Measurements from ENCODE around the gene RAD51B.

RAD51B gene

GRCh38 chr14:68460541-68460940 is 641.0 kb downstream of the RAD51B start:
- TF ChIP-seq JUND (IDR thresholded peaks at IDR 0.05; ENCODE audit: low read depth), result no peak
- DNase-seq (ENCODE audit: low read depth in 1 of 2, low spot score in 1 of 2), result no peak

DNA sequence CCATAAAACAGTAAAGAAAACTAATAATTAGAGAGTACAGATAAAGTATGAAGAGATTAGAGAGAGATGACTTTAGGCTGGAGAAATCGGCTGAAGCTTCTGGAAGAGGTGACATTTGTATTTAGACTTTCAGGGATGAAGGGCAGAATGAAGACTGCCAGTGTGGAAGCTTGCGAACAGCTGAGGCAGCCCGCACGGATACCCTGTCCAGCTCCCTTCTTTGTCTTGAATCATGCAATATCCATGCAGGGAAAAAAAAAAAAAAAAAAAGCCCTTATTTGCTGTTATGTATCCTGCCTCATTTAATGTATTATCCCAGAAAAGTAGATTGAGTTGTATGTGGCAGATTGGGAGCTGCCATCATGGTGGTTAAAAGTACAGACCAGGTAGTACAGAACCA is 641.5 kb downstream of the RAD51B start:
- no peak for TF ChIP-seq JUND (IDR thresholded peaks at IDR 0.05; ENCODE audit: low read depth)
- in situ Hi-C loops (cut with HindIII; ENCODE audit: low pct_unique_long_range_greater_than_20kb, low sequenced_read_pairs), result no loop called here
- DNase-seq (ENCODE audit: low read depth in 1 of 2, low spot score in 1 of 2), result no peak

More at GRCh38 chr14:68460541-68460940, 641.0 kb downstream of the RAD51B start:
- in situ Hi-C loops (cut with HindIII; ENCODE audit: low pct_unique_long_range_greater_than_20kb, low sequenced_read_pairs), result no loop called here

DNA sequence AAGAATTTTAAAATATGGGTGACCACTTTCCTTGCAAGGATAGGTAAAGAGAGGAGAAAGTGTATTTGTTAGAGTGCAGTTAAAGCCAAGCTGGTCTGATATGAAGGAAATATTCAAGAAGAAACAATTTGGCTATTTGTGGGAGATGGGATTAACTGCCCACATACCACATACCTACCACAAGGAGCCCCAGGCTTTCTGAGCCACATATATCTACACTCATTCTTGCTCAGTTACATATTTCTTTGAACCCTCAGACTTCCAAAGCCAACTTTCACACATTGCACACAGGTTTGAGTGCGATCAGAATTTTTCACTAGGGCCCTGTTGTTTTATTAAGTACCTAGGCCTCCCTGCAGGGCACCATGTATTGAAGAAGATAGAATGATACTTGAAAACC is 643.1 kb downstream of the RAD51B start:
- DNase-seq (ENCODE audit: low read depth in 1 of 2, low spot score in 1 of 2), result peak in 1 of 2 experiments; percentile 86
- in situ Hi-C loops (cut with HindIII; ENCODE audit: low pct_unique_long_range_greater_than_20kb, low sequenced_read_pairs), result no loop called here
- no peak for TF ChIP-seq JUND (IDR thresholded peaks at IDR 0.05; ENCODE audit: low read depth)

DNA sequence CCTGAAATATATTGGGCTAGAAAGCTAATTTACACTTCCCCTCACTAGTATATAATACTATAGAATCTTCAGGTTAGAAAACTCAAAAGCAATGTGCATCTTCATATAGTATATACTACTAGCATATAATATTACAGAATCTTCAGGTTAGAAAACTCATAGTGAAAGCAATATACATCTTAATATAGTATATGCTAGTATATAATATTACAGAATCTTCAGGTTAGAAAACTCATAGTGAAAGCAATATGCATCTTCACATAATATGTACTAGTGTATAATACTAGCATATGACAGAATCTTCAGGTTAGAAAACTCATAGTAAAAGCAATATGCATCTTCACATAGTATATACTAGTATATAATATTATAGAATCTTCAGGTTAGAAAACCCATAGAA is 643.7 kb downstream of the RAD51B start:
- in situ Hi-C loops (cut with HindIII; ENCODE audit: low pct_unique_long_range_greater_than_20kb, low sequenced_read_pairs), result no loop called here
- DNase-seq (ENCODE audit: low read depth in 1 of 2, low spot score in 1 of 2), result no peak
- TF ChIP-seq JUND (IDR thresholded peaks at IDR 0.05; ENCODE audit: low read depth), result no peak

- DNase-seq (ENCODE audit: low read depth in 1 of 2, low spot score in 1 of 2), result peak in 1 of 2 experiments; percentile 95
- no peak for TF ChIP-seq JUND (IDR thresholded peaks at IDR 0.05; ENCODE audit: low read depth)
- in situ Hi-C loops (cut with HindIII; ENCODE audit: low pct_unique_long_range_greater_than_20kb, low sequenced_read_pairs), result no loop called here
Measured at GRCh38 chr14:68463705-68464374, 644.3 kb downstream of the RAD51B start.

- DNase-seq (ENCODE audit: low read depth in 1 of 2, low spot score in 1 of 2), result no peak
- no peak for TF ChIP-seq JUND (IDR thresholded peaks at IDR 0.05; ENCODE audit: low read depth)
- in situ Hi-C loops (cut with HindIII; ENCODE audit: low pct_unique_long_range_greater_than_20kb, low sequenced_read_pairs), result no loop called here
Measured at GRCh38 chr14:68464711-68465110, 645.1 kb downstream of the RAD51B start.

- in situ Hi-C loops (cut with HindIII; ENCODE audit: low pct_unique_long_range_greater_than_20kb, low sequenced_read_pairs), result no loop called here
- TF ChIP-seq JUND (IDR thresholded peaks at IDR 0.05; ENCODE audit: low read depth), result peak; percentile 94
- peak; percentile 60 to 82 for DNase-seq (ENCODE audit: low read depth in 1 of 2, low spot score in 1 of 2)
Measured at GRCh38 chr14:68466491-68466977, 647.0 kb downstream of the RAD51B start.

DNA sequence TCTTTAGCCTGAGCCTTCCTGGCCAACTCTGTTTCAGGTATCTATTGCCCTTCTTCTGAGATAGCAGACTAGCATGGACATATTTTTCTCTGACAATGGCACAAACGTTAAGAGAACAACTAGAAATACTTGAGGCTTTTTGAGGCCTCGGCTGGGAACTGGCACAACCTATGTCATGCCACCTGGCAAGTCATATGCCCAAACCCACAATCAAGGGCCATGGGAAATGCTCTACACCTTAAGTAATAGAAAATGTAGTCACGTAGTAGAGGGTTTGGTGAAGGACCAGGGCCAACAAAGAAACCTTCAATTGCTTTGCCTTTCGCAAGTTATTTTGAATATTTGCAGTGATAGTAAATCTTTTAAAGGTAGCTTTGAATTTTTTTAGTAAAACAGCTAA is 647.8 kb downstream of the RAD51B start:
- in situ Hi-C loops (cut with HindIII; ENCODE audit: low pct_unique_long_range_greater_than_20kb, low sequenced_read_pairs), result no loop called here
- DNase-seq (ENCODE audit: low read depth in 1 of 2, low spot score in 1 of 2), result no peak
- no peak for TF ChIP-seq JUND (IDR thresholded peaks at IDR 0.05; ENCODE audit: low read depth)

DNA sequence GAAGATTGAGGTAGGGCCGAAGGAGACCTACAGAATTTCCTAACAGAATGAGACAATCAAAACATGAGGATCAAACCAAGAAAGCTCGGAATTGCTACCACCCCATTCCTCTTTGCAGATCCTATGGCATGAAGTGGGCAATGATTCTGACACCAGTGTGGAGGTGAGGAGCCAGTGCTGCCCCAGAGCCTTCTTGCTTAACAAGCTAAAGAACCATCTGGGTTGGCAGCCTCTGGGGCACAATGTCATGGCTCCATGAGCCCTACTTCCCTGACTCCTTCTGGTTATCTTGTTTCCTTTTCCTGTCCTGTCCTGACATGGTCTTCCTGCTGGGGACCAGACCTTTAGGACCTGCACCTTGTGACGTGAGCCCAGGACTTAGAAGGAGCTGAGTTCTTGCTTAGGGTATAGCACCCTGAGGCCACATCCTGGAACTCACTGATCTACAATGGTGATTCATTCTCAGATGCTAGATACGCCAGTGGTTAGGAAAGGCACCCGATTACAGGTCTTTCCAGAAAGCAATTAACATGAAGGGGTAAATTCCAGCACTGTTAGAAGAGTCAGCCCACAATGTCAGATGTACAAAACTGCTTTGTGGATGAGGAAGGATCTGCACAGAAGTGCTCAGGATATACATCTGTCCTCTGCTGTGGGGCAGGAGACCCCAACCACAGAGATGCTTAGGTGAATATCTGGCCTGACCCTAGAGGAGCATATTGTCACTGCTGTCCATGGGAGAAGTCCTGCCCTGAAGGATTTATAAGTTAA is 649.0 kb downstream of the RAD51B start:
- peak in 1 of 2 experiments; percentile 31 for DNase-seq (ENCODE audit: low read depth in 1 of 2, low spot score in 1 of 2)
- peak; percentile 26; the same call in 1 of the 2 replicates for TF ChIP-seq JUND (IDR thresholded peaks at IDR 0.05; ENCODE audit: low read depth)
- in situ Hi-C loops (cut with HindIII; ENCODE audit: low pct_unique_long_range_greater_than_20kb, low sequenced_read_pairs), result no loop called here

DNA sequence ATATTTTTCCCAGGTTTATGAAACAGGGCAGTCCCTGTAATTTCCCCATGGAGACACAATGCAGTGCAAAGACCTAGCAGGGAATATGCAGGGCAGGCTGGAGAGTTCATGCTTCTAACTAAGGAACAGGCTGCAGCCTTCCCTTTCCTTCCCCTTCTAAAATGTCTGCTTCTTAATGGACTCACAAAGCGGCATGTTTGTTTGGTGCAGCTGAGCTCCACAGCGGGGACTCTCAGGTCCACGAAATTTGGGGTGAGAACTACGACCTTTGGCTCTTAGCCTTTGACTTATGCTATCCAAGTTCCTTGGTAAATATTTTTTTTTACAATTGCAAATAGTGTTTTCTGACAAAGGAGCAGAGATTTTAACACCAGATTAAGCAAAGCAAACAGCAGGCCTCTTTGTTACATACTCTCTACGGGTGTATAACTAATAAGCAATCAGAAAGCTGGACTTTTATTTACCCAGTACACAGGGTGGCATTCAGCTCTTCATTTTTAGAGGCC is 649.7 kb downstream of the RAD51B start:
- peak in 1 of 2 experiments; percentile 48 for DNase-seq (ENCODE audit: low read depth in 1 of 2, low spot score in 1 of 2)
- TF ChIP-seq JUND (IDR thresholded peaks at IDR 0.05; ENCODE audit: low read depth), result no peak
- in situ Hi-C loops (cut with HindIII; ENCODE audit: low pct_unique_long_range_greater_than_20kb, low sequenced_read_pairs), result no loop called here

DNA sequence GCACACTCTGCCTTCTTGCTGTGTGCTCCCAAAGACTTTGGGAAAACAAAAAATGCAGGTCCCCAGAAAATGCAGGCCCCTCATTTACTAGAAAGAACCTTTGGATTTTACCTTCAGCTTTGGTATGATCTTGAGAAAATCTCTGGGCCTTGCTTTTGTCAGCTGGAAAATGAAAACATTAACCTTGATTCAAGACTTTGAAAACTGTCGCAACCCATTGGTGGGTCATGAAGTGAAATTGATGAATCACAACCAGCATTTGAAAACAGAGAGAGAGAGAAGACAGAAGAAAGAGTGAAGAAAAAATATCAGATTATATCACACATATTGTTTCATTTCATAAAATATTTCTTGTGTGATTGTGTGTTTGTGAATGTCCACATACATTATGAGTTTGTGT is 650.8 kb downstream of the RAD51B start:
- DNase-seq (ENCODE audit: low read depth in 1 of 2, low spot score in 1 of 2), result no peak
- in situ Hi-C loops (cut with HindIII; ENCODE audit: low pct_unique_long_range_greater_than_20kb, low sequenced_read_pairs), result no loop called here
- TF ChIP-seq JUND (IDR thresholded peaks at IDR 0.05; ENCODE audit: low read depth), result no peak

DNA sequence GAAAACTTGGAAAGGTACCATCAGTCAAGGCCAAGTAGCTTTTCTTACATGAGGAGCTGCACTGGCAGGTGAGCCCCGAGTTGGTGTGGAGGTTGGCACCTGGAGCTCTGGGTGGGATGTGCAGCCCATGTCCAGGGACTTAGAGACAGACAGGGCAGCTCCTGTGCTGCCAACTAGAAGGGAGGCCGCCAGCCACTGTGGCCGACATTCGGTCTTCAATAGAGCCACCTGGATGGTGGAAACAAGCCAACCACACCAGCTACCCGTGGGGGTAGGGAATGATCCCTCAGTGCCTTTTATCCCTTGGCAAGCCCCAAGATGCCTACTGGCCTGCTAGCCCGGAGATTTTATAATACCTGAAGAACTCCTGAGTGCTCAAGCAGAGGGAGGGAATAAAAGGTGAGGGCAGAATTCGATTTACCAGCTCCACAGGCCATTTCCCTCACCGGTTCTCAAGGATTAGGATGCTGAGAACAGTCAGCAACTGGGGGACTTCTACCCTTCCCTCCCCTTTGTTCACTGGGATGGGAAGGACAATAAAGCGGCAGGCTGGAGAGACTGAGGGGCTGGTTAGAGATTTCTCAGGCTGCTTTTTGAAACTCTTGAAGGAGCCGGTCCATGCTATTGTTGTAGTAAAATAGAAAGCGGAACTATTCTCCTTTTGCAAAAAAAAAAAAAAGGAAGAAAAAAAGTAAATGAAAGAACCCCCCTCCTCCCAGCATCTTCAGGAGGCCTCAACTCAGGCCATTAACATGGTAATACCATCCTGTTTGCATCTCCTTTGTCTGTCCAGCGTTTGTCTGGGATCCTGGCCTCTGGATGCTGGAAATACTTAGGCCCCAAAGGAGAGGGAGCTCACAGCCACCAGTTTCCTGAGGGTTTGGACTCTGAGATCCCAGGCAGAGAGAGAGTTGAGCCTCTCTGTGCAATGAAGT is 651.7 kb downstream of the RAD51B start:
- in situ Hi-C loops (cut with HindIII; ENCODE audit: low pct_unique_long_range_greater_than_20kb, low sequenced_read_pairs), result no loop called here
- no peak for DNase-seq (ENCODE audit: low read depth in 1 of 2, low spot score in 1 of 2)
- TF ChIP-seq JUND (IDR thresholded peaks at IDR 0.05; ENCODE audit: low read depth), result no peak

All from T47D (cell line).